PFSK-1 (cell line): ENCODE results near the gene C1QL4.

Experiments used
- FOXP2 ChIP-seq: optimal IDR thresholded peaks from 2 replicates; pipeline ENCODE3; 2011; ENCODE audit warnings: borderline replicate concordance, control low read depth, inconsistent platforms; ENCODE audit not compliant: insufficient read depth; ENCODE audit errors: extremely low read length, extremely low read depth
- POLR2AphosphoS5 ChIP-seq: IDR thresholded peaks from 2 replicates; pipeline ENCODE4 v1.6.1; 2012; ENCODE audit warnings: low read depth, mild to moderate bottlenecking, control low read depth, low read length, moderate library complexity
- SIN3A ChIP-seq: IDR thresholded peaks from 2 replicates; pipeline ENCODE4 v1.6.1; 2012; ENCODE audit warnings: mild to moderate bottlenecking, low read length, moderate library complexity, borderline replicate concordance; ENCODE audit not compliant: insufficient read depth
- TAF1 ChIP-seq: IDR thresholded peaks from 2 replicates; pipeline ENCODE4 v1.6.1; 2012; ENCODE audit warnings: low read length, control low read depth, borderline replicate concordance; ENCODE audit not compliant: insufficient read depth
- TF ChIP-seq, protein P1 (sequence below), 2 experiments: IDR thresholded peaks; 2 replicates each; pipeline versions ENCODE4 v1.6.1 to v1.8.0; 2011 to 2012; ENCODE audit warnings: low read depth in 2 of 2, low read length in 2 of 2, control low read depth in 1 of 2, inconsistent platforms in 1 of 2, mild to moderate bottlenecking in 1 of 2, moderate library complexity in 1 of 2; ENCODE audit not compliant: insufficient read depth in 1 of 2

The C1QL4 gene

DNA sequence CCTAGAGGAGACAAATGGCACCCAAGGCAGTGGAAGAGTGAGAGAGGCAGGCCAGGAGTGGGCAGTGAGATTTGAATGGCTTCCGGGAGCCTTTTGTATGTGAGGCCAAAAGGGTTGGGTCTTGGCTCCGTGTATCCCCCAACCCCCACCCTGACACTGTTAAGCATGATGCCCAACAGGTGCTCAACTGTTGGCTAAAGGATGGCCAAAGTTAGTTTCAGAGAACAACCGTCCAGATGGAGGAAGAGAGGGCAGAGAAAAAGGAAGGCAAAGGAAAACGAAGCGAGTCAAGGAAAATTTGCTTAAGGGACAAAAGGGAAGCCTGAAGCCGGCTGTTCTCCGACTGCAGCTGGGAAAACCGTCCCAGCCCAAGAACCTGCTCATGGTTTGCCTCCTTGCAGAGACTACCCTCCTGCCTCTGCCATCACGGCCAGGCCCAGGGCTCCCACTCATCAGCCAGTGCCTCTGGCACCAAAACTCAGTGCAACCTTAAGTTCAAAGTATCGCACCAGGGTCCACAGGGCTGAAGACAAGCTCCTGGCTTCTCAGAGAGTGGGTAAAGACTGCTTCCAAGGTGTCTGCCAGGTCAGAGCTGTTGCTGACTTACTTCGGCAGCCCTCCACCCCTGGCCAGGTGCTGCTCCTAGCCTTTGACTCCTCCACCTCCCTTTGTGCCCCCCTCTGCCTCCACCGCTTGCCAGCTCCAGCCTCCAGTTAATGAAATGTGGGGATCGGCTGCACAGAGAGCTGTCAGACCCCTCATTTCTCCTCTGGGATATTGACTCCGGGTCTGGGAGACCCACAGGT is 4.2 kb upstream of the C1QL4 start:
- TF ChIP-seq FOXP2 (no peak), POLR2AphosphoS5 (no peak), SIN3A (no peak), TAF1 (no peak)
- TF ChIP-seq, protein P1, sequence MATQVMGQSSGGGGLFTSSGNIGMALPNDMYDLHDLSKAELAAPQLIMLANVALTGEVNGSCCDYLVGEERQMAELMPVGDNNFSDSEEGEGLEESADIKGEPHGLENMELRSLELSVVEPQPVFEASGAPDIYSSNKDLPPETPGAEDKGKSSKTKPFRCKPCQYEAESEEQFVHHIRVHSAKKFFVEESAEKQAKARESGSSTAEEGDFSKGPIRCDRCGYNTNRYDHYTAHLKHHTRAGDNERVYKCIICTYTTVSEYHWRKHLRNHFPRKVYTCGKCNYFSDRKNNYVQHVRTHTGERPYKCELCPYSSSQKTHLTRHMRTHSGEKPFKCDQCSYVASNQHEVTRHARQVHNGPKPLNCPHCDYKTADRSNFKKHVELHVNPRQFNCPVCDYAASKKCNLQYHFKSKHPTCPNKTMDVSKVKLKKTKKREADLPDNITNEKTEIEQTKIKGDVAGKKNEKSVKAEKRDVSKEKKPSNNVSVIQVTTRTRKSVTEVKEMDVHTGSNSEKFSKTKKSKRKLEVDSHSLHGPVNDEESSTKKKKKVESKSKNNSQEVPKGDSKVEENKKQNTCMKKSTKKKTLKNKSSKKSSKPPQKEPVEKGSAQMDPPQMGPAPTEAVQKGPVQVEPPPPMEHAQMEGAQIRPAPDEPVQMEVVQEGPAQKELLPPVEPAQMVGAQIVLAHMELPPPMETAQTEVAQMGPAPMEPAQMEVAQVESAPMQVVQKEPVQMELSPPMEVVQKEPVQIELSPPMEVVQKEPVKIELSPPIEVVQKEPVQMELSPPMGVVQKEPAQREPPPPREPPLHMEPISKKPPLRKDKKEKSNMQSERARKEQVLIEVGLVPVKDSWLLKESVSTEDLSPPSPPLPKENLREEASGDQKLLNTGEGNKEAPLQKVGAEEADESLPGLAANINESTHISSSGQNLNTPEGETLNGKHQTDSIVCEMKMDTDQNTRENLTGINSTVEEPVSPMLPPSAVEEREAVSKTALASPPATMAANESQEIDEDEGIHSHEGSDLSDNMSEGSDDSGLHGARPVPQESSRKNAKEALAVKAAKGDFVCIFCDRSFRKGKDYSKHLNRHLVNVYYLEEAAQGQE (IDR thresholded peaks at IDR 0.05; ENCODE audit: insufficient read depth in 1 of 2, low read depth in 2 of 2, low read length in 2 of 2): no peak

DNA sequence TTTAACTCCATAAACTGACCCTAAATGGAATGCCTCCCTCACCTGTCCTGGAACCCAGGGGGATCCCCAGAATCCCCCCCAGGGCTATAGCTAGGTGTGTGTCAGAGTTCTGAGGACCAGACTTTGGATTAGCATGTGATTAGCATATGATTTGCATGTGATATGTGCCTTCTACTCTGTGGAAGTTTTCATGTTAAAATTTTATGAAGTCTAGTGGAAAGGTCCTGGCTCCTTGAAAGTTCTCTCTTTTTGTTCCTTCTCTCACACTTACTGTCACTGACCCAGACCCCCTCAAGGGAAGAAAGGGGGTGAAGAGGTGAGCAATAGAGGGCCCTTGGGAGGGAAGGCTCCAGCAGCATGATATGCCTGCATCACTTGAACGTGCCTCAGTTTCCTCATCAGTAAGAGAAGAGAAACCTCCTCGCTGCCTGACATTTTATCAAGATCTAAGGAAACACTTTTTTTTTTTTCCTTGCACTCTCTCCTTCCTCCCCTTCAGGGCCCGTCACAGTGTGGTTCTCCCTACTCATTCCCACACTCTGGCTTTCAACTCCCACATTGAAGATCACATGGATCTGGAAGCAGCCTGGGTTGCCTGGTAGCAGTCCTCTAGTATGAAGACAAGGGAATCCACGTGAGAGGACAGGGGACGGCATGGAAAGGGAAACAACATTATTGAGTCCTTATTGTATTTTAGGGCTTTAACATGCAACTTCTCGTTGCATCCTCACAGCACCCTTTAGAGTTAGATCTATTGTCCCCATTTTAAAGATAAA is 3.3 kb upstream of the C1QL4 start:
- TF ChIP-seq FOXP2 (no peak), SIN3A (no peak), POLR2AphosphoS5 (no peak), TAF1 (no peak)
- TF ChIP-seq, protein P1 (IDR thresholded peaks at IDR 0.05; ENCODE audit: insufficient read depth in 1 of 2, low read depth in 2 of 2, low read length in 2 of 2): no peak

DNA sequence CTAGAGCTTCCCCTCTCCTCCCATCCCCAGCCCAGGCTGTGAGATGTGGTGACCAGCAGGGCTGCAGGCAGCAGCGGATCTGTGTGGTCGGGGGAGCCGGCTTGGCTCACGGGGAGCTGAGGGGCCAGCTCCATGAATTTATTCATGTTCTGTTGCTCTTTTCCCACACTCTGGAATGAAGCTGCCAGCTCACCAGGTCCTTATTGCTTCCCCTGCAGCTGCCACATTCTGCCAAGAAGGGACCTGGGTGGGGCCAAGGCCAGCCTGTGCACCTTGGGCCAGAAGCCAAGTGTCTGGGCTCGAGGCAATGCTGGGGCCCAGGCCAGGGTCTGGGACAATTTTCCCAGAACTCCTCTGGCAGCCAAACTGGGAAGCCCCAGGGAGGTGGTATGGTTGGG is 2.5 kb upstream of the C1QL4 start:
- no peak for TF ChIP-seq SIN3A
- TF ChIP-seq, protein P1 (IDR thresholded peaks at IDR 0.05; ENCODE audit: insufficient read depth in 1 of 2, low read depth in 2 of 2, low read length in 2 of 2): no peak
- no peak for TF ChIP-seq FOXP2
- TF ChIP-seq TAF1: no peak
- TF ChIP-seq POLR2AphosphoS5: no peak

DNA sequence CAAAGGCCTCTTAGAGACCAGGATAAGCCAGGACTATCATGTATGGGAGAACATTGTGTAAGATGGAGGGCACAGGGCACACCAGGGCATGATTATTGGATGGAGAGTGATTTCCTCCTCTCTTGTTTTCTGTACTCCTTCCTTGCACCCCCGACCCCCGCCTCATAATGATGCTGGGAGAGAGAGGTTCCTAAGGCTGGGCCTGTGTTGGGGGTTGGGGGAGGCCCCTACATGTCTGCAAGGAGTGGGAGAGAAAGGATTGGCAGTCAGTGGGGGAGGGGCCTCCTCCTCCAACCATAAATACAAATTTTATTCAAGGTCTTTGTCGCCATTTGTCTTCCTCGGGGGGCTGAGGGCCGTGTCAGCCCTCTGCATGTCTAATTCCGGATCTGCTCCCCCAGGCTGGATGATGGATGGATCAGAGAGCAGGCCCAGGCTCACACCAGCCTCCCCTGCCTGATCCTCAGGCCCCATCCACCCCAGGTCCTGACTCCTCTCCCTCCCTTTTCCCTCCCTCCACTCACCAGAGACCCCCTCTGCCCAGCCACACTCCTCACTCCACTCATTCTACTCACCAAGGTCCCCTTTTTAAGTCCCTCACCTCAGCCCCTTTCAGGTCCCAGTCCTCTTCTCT is 2.0 kb upstream of the C1QL4 start:
- TF ChIP-seq FOXP2: no peak
- TF ChIP-seq TAF1: no peak
- TF ChIP-seq, protein P1 (IDR thresholded peaks at IDR 0.05; ENCODE audit: insufficient read depth in 1 of 2, low read depth in 2 of 2, low read length in 2 of 2): no peak
- no peak for TF ChIP-seq POLR2AphosphoS5
- no peak for TF ChIP-seq SIN3A
